Measurements from ENCODE around the gene ADCY10. TPM values are rescaled to one million over a fixed set of nuclear protein-coding genes. Genes with fewer than 3 reads are reported as not detected.

Gene ADCY10
- total and polyA plus RNA-seq, 9 of the 15 experiments (the other 6 are each of a cell fraction or from before 2014, with no cell fraction given): 0.08 to 0.86 (median 0.22) TPM

DNA sequence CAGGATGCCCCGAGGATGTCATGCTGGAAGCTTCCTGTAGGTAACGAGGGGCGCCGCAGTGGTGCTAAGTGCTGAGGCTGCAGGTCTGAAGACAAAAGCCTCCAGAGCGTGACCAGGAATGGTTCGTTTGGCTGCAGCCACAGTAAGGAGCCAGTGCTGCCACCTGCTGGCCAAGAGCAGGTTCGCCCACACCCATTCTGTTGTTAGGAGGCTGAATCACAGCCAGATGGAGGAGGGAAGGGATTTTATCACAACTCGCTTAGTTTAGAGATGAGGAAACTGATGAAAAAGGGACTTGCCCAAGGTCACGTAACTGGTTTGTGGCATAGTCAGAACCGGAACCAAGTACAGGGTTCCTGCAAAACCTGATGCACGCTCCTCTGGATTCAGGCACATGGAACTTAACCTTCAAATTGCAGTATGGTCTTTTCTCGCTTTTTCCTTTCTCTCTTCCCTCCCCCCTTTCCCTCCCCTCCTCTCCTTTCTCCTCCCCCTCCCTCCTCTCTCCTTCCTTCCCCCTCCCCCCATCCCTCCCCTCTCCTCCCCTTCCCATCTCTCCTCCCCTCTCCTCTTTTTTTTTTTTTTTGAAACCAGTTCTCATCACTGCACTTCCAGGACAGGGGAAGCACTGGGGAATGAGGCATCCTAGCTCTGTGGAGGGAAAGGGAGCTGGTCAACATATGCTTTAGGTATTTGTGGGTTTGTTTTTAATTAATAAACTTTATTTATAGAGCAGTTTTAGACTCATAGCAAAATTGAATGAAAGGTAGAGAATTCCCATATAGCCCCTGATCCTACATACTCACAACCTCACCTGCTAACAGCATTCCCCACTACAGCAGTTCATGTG, 110.4 kb downstream of the ADCY10 start (continued):
- TF ChIP-seq, protein P1, sequence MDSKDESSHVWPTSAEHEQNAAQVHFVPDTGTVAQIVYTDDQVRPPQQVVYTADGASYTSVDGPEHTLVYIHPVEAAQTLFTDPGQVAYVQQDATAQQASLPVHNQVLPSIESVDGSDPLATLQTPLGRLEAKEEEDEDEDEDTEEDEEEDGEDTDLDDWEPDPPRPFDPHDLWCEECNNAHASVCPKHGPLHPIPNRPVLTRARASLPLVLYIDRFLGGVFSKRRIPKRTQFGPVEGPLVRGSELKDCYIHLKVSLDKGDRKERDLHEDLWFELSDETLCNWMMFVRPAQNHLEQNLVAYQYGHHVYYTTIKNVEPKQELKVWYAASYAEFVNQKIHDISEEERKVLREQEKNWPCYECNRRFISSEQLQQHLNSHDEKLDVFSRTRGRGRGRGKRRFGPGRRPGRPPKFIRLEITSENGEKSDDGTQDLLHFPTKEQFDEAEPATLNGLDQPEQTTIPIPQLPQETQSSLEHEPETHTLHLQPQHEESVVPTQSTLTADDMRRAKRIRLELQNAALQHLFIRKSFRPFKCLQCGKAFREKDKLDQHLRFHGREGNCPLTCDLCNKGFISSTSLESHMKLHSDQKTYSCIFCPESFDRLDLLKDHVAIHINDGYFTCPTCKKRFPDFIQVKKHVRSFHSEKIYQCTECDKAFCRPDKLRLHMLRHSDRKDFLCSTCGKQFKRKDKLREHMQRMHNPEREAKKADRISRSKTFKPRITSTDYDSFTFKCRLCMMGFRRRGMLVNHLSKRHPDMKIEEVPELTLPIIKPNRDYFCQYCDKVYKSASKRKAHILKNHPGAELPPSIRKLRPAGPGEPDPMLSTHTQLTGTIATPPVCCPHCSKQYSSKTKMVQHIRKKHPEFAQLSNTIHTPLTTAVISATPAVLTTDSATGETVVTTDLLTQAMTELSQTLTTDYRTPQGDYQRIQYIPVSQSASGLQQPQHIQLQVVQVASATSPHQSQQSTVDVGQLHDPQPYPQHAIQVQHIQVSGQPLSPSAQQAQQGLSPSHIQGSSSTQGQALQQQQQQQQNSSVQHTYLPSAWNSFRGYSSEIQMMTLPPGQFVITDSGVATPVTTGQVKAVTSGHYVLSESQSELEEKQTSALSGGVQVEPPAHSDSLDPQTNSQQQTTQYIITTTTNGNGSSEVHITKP (IDR thresholded peaks at IDR 0.05; ENCODE audit: partially characterized antibody): no peak
- TF ChIP-seq NFATC3 (IDR thresholded peaks at IDR 0.05): no peak
- no peak for TF ChIP-seq BDP1 (IDR thresholded peaks at IDR 0.05; ENCODE audit: insufficient read depth, insufficient read length)
- TF ChIP-seq, protein P2, sequence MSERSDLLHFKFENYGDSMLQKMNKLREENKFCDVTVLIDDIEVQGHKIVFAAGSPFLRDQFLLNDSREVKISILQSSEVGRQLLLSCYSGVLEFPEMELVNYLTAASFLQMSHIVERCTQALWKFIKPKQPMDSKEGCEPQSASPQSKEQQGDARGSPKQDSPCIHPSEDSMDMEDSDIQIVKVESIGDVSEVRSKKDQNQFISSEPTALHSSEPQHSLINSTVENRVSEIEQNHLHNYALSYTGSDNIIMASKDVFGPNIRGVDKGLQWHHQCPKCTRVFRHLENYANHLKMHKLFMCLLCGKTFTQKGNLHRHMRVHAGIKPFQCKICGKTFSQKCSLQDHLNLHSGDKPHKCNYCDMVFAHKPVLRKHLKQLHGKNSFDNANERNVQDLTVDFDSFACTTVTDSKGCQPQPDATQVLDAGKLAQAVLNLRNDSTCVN (CRISPR knock-in tag; IDR thresholded peaks at IDR 0.05): no peak
- TF ChIP-seq, protein P3, sequence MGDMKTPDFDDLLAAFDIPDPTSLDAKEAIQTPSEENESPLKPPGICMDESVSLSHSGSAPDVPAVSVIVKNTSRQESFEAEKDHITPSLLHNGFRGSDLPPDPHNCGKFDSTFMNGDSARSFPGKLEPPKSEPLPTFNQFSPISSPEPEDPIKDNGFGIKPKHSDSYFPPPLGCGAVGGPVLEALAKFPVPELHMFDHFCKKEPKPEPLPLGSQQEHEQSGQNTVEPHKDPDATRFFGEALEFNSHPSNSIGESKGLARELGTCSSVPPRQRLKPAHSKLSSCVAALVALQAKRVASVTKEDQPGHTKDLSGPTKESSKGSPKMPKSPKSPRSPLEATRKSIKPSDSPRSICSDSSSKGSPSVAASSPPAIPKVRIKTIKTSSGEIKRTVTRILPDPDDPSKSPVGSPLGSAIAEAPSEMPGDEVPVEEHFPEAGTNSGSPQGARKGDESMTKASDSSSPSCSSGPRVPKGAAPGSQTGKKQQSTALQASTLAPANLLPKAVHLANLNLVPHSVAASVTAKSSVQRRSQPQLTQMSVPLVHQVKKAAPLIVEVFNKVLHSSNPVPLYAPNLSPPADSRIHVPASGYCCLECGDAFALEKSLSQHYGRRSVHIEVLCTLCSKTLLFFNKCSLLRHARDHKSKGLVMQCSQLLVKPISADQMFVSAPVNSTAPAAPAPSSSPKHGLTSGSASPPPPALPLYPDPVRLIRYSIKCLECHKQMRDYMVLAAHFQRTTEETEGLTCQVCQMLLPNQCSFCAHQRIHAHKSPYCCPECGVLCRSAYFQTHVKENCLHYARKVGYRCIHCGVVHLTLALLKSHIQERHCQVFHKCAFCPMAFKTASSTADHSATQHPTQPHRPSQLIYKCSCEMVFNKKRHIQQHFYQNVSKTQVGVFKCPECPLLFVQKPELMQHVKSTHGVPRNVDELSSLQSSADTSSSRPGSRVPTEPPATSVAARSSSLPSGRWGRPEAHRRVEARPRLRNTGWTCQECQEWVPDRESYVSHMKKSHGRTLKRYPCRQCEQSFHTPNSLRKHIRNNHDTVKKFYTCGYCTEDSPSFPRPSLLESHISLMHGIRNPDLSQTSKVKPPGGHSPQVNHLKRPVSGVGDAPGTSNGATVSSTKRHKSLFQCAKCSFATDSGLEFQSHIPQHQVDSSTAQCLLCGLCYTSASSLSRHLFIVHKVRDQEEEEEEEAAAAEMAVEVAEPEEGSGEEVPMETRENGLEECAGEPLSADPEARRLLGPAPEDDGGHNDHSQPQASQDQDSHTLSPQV (IDR thresholded peaks at IDR 0.05): peak; percentile 82
- TF ChIP-seq, protein P4, sequence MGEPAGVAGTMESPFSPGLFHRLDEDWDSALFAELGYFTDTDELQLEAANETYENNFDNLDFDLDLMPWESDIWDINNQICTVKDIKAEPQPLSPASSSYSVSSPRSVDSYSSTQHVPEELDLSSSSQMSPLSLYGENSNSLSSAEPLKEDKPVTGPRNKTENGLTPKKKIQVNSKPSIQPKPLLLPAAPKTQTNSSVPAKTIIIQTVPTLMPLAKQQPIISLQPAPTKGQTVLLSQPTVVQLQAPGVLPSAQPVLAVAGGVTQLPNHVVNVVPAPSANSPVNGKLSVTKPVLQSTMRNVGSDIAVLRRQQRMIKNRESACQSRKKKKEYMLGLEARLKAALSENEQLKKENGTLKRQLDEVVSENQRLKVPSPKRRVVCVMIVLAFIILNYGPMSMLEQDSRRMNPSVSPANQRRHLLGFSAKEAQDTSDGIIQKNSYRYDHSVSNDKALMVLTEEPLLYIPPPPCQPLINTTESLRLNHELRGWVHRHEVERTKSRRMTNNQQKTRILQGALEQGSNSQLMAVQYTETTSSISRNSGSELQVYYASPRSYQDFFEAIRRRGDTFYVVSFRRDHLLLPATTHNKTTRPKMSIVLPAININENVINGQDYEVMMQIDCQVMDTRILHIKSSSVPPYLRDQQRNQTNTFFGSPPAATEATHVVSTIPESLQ (CRISPR knock-in tag; IDR thresholded peaks at IDR 0.05): no peak
- TF ChIP-seq WHSC1 (IDR thresholded peaks at IDR 0.05; ENCODE audit: low read length): no peak
- no peak for TF ChIP-seq POLR2AphosphoS5 (IDR thresholded peaks at IDR 0.05; ENCODE audit: control insufficient read depth, insufficient read depth, low read depth, low read length)
- TF ChIP-seq PHF21A (IDR thresholded peaks at IDR 0.05; ENCODE audit: borderline replicate concordance, low read depth): peak; percentile 39; the same call in 1 of the 2 replicates
- no peak for TF ChIP-seq ZBED1 (IDR thresholded peaks at IDR 0.05)
- no peak for TF ChIP-seq IFI16 (CRISPR knock-in tag; IDR thresholded peaks at IDR 0.05)
- TF ChIP-seq, protein P5, sequence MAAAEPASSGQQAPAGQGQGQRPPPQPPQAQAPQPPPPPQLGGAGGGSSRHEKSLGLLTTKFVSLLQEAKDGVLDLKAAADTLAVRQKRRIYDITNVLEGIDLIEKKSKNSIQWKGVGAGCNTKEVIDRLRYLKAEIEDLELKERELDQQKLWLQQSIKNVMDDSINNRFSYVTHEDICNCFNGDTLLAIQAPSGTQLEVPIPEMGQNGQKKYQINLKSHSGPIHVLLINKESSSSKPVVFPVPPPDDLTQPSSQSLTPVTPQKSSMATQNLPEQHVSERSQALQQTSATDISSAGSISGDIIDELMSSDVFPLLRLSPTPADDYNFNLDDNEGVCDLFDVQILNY (CRISPR knock-in tag; IDR thresholded peaks at IDR 0.05): no peak
- TF ChIP-seq SNRNP70 (optimal IDR thresholded peaks at IDR 0.05; ENCODE audit: low read depth, low read length): no peak
- TF ChIP-seq C11orf30 (IDR thresholded peaks at IDR 0.05; ENCODE audit: low read depth): peak; percentile 92
- no peak for TF ChIP-seq ZNF436 (CRISPR knock-in tag; IDR thresholded peaks at IDR 0.05)
- TF ChIP-seq PTBP1 (IDR thresholded peaks at IDR 0.05; ENCODE audit: low read depth, low read length): no peak
